ENCODE results near the gene FHOD1.

The FHOD1 gene

DNA sequence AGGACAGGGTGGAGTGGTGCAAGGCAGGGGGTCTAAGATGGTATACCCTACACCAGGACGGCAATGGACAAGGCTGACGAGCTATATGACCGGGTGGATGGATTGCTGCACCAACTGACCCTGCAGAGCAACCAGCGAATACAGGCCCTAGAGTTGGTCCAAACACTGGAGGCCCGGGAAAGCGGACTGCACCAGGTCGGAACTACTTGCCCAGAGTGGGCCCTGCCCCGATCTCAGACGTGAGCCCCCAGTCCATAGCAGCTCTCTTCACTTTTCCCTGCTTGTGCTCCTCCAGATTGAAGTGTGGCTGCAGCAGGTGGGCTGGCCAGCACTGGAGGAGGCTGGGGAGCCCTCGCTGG is 35.1 kb upstream of the FHOD1 start:
- TF ChIP-seq, protein P1, sequence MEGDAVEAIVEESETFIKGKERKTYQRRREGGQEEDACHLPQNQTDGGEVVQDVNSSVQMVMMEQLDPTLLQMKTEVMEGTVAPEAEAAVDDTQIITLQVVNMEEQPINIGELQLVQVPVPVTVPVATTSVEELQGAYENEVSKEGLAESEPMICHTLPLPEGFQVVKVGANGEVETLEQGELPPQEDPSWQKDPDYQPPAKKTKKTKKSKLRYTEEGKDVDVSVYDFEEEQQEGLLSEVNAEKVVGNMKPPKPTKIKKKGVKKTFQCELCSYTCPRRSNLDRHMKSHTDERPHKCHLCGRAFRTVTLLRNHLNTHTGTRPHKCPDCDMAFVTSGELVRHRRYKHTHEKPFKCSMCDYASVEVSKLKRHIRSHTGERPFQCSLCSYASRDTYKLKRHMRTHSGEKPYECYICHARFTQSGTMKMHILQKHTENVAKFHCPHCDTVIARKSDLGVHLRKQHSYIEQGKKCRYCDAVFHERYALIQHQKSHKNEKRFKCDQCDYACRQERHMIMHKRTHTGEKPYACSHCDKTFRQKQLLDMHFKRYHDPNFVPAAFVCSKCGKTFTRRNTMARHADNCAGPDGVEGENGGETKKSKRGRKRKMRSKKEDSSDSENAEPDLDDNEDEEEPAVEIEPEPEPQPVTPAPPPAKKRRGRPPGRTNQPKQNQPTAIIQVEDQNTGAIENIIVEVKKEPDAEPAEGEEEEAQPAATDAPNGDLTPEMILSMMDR (IDR thresholded peaks at IDR 0.05; ENCODE audit: insufficient read depth, low read length): no peak
- TF ChIP-seq, protein P2, sequence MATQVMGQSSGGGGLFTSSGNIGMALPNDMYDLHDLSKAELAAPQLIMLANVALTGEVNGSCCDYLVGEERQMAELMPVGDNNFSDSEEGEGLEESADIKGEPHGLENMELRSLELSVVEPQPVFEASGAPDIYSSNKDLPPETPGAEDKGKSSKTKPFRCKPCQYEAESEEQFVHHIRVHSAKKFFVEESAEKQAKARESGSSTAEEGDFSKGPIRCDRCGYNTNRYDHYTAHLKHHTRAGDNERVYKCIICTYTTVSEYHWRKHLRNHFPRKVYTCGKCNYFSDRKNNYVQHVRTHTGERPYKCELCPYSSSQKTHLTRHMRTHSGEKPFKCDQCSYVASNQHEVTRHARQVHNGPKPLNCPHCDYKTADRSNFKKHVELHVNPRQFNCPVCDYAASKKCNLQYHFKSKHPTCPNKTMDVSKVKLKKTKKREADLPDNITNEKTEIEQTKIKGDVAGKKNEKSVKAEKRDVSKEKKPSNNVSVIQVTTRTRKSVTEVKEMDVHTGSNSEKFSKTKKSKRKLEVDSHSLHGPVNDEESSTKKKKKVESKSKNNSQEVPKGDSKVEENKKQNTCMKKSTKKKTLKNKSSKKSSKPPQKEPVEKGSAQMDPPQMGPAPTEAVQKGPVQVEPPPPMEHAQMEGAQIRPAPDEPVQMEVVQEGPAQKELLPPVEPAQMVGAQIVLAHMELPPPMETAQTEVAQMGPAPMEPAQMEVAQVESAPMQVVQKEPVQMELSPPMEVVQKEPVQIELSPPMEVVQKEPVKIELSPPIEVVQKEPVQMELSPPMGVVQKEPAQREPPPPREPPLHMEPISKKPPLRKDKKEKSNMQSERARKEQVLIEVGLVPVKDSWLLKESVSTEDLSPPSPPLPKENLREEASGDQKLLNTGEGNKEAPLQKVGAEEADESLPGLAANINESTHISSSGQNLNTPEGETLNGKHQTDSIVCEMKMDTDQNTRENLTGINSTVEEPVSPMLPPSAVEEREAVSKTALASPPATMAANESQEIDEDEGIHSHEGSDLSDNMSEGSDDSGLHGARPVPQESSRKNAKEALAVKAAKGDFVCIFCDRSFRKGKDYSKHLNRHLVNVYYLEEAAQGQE (IDR thresholded peaks at IDR 0.05; ENCODE audit: insufficient replicate concordance, low read depth): no peak
- no peak for TF ChIP-seq POLR2AphosphoS5 (IDR thresholded peaks at IDR 0.05; ENCODE audit: low read depth)
- TF ChIP-seq SPI1 (IDR thresholded peaks at IDR 0.05; ENCODE audit: borderline replicate concordance, low read depth): no peak
- no peak for TF ChIP-seq GABPA (IDR thresholded peaks at IDR 0.05; ENCODE audit: low read depth)
- no peak overlapping the region for H3K4me3 ChIP-seq (replicated peaks; ENCODE audit: insufficient read depth, low read length)

DNA sequence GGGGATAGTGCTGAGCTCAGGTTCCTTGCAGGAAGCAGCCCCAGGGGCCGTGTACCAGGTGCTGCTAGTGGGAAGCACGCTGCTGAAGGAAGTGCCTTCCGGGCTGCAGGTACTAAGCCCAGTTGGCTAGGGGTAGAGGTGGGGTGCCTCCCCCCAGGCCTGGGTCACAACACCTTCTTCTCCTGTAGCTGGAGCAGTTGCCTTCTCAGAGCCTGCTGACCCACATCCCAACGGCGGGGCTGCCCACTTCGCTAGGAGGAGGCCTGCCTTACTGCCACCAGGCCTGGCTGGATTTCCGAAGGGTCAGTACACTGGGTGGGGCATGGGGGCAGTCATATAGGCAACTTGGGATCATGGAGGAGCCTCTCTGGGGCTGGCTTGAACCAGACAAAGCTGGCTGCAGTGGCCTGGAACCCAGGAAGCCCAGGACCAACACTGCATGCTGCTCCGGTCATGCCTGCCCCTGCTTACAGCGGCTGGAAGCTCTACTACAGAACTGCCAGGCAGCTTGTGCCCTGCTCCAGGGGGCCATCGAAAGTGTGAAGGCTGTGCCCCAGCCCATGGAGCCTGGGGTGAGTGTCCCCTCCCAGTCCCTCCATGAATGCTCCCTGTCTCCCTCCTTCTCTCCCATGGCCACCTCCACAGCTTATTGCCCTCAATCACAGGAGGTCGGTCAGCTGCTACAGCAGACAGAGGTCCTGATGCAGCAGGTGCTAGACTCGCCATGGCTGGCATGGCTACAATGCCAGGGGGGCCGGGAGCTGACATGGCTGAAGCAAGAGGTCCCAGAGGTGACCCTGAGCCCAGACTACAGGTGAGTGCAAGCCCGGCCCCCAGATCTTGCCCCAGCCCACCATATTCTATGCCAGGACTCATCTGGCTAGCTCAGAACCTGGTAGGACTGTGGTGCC is 34.5 kb upstream of the FHOD1 start:
- no peak for DNase-seq (ENCODE audit: low read depth in 1 of 2, low spot score in 1 of 2)
- H3K27ac ChIP-seq (replicated peaks): no peak overlapping the region
- H3K27me3 ChIP-seq (ENCODE audit: insufficient read depth, poor library complexity, severe bottlenecking): no peaks in the 10 kb centered on the region
- H3K4me3 ChIP-seq (replicated peaks; ENCODE audit: insufficient read depth, low read length): no peak overlapping the region
- TF ChIP-seq, protein P1 (IDR thresholded peaks at IDR 0.05; ENCODE audit: insufficient read depth, low read length): no peak
- TF ChIP-seq, protein P2 (IDR thresholded peaks at IDR 0.05; ENCODE audit: insufficient replicate concordance, low read depth): no peak
- TF ChIP-seq GABPA (IDR thresholded peaks at IDR 0.05; ENCODE audit: low read depth): no peak
- TF ChIP-seq SPI1 (IDR thresholded peaks at IDR 0.05; ENCODE audit: borderline replicate concordance, low read depth): no peak
- no peak for TF ChIP-seq POLR2AphosphoS5 (IDR thresholded peaks at IDR 0.05; ENCODE audit: low read depth)

More for the DNA sequence above, 35.1 kb upstream of the FHOD1 start:
- Histone ChIP-seq H3K27me3 (ENCODE audit: insufficient read depth, poor library complexity, severe bottlenecking) (no peaks in the 10 kb centered on the region), H3K27ac (replicated peaks) (no peak overlapping the region)
- no peak for DNase-seq (ENCODE audit: low read depth in 1 of 2, low spot score in 1 of 2)

DNA sequence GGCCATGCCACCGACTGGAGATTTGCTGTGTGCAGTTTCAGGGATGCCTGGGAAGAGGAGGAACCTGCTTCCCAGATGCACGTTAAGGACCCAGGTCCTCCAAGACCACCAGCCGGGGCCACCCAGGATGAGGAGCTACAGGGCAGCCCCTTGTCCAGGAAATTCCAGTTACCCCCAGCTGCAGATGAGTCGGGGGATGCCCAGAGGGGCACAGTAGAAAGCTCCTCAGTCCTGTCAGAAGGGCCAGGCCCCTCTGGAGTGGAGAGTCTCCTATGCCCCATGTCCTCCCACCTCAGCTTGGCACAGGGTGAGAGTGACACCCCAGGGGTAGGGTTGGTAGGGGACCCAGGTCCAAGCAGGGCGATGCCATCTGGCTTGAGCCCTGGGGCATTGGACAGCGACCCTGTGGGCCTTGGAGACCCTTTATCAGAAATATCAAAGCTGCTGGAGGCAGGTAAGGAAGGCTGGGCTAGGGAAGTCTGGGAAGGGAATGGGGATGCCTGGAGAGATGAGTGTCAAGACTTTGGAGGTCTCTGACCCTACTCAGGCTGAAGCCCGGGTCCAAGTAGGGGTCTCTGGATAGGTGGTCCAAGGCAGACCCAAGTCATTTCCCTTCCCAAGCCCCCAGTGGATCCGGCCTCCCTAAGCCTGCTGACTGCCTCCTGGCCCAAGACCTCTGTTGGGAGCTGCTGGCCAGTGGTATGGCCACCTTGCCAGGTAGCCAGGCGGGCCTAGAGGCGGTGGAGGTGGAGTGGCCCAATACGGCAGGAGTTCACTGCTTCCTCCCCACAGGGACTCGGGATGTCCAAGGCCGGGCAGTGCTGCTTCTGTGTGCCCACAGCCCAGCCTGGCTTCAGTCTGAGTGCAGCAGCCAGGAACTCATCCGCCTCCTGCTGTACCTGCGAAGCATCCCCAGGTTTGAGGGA is 33.1 kb upstream of the FHOD1 start:
- TF ChIP-seq, protein P1 (IDR thresholded peaks at IDR 0.05; ENCODE audit: insufficient read depth, low read length): no peak
- TF ChIP-seq GABPA (IDR thresholded peaks at IDR 0.05; ENCODE audit: low read depth): no peak
- TF ChIP-seq POLR2AphosphoS5 (IDR thresholded peaks at IDR 0.05; ENCODE audit: low read depth): no peak
- TF ChIP-seq, protein P2 (IDR thresholded peaks at IDR 0.05; ENCODE audit: insufficient replicate concordance, low read depth): no peak
- TF ChIP-seq SPI1 (IDR thresholded peaks at IDR 0.05; ENCODE audit: borderline replicate concordance, low read depth): no peak
- H3K4me3 ChIP-seq (replicated peaks; ENCODE audit: insufficient read depth, low read length): no peak overlapping the region
- no peak for DNase-seq (ENCODE audit: low read depth in 1 of 2, low spot score in 1 of 2)
- no peak overlapping the region for H3K27ac ChIP-seq (replicated peaks)
- H3K27me3 ChIP-seq (ENCODE audit: insufficient read depth, poor library complexity, severe bottlenecking): no peaks in the 10 kb centered on the region

Data from HL-60 (cell line).